ENCODE results near the gene PRTG.

DNA sequence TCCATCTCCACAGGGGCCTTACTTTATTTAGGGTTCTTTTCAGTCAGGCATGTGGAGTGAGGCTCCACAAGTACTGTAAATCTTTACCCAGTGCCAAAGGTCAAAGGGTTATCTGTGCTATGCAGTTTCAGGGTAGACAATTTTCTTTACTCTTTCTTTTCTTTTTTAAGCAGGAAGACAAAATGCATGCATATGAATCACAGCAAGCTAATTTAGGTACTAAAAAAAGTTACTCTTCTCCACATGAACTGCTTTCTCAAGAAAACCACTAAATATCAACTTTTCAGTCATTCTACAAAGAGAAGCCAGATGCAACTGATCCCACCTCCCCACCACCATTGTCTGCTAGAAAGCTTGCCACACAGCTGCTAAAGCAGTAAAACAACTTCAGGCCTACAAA, 81.5 kb downstream of the PRTG start:
- TF ChIP-seq POLR2AphosphoS5 (IDR thresholded peaks at IDR 0.05; ENCODE audit: insufficient read depth, low read depth, low read length) (no peak), EZH2 (IDR thresholded peaks at IDR 0.05; ENCODE audit: borderline replicate concordance, low read depth, low read length, severe bottlenecking) (no peak), MYC (IDR thresholded peaks at IDR 0.05; ENCODE audit: low read depth, low read length) (no peak), POLR2A (IDR thresholded peaks at IDR 0.05; ENCODE audit: low read depth, low read length) (no peak), JUN (IDR thresholded peaks at IDR 0.05; ENCODE audit: borderline replicate concordance, insufficient read depth, insufficient read length, low read depth) (no peak)
- TF ChIP-seq, protein P1, sequence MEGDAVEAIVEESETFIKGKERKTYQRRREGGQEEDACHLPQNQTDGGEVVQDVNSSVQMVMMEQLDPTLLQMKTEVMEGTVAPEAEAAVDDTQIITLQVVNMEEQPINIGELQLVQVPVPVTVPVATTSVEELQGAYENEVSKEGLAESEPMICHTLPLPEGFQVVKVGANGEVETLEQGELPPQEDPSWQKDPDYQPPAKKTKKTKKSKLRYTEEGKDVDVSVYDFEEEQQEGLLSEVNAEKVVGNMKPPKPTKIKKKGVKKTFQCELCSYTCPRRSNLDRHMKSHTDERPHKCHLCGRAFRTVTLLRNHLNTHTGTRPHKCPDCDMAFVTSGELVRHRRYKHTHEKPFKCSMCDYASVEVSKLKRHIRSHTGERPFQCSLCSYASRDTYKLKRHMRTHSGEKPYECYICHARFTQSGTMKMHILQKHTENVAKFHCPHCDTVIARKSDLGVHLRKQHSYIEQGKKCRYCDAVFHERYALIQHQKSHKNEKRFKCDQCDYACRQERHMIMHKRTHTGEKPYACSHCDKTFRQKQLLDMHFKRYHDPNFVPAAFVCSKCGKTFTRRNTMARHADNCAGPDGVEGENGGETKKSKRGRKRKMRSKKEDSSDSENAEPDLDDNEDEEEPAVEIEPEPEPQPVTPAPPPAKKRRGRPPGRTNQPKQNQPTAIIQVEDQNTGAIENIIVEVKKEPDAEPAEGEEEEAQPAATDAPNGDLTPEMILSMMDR (IDR thresholded peaks at IDR 0.05; ENCODE audit: extremely low read depth in 1 of 2, insufficient read depth in 1 of 2, low read depth in 1 of 2, low read length in 2 of 2), result no peak

Data from endothelial cell of umbilical vein (primary cell).